GM18873 (cell line): ENCODE data around the gene CEP128.
A peak's percentile ranks its signal among the peaks of the same experiment; 100 is the strongest.
"Not testable (repeated sequence)": the region's sequence is repeated elsewhere in the genome, so short reads cannot be mapped to it uniquely, and the experiment has no call there.

Source experiments
- ATAC-seq: cut with Tn5 transposase; IDR thresholded peaks from one replicate; pipeline ENCODE4 v1.9.1; 2021; ENCODE audit warnings: mild to moderate bottlenecking, moderate library complexity, moderate number of reproducible peaks; ENCODE audit not compliant: unreplicated experiment, low FRiP score

CEP128 gene

DNA sequence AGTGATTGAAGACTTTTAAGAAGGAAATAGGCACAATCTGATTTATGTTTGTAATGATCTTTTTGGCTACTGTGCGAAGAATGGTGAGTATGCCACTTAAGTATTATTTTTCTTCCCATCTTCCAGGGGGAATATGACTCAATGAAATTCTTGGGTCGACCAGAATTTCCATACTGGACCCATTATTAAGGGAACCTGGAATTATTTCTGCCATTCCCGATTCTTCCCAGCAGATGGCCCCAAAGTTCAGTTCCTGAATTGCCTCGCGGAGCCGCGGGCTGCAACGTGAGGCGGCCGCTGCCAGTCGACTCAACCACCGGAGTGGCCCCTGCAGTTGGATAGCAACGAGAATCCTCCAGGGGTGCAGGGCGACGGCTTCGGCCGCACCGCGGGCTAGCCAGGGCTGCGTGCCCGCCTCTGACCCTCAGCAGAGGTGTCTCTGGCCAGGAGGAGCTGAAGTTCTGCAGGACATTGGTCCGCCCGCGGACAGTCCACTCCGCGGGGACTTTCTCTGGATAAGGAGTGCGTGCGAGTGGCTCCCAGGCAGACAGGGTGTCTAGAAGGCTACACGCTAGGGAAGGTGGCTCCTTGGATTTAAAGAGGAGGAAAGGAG lies 13.3 kb upstream of the CEP128 start:
- no peak for ATAC-seq

DNA sequence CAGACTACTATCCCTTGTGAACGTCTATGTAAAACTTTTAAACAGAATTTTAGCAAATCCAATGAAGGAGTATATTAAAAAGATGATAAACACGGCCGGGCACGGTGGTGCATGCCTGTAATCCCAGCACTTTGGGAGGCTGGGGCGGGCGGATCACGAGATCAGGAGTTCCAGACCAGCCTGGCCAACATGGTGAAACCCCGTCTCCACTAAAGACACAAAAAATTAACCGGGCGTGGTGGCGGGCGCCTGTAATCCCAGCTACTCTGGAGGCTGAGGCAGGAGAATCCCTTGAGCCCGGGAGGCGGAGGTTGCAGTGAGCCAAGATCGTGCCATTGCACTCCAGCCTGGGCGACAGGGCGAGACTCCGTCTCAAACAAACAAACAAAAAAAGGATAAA lies 11.7 kb upstream of the CEP128 start:
- ATAC-seq, result not testable (repeated sequence)

DNA sequence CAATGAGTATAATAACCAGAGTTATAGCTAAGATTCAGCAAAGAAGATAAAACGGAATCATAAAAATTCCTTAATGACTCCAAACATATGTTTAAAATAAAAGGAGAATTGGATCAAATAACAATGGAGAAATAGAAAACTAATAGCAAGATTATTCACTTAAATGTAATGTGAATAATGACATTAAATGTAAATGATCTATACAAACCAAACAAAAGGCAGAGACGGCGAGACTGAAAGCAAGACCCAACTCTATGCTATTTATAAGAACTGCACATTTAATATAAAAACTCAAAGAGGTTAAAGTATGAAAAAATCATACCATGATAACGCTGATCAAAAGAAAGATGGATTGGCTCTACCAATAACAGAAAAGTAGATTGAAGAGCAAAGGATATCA lies 10.0 kb upstream of the CEP128 start:
- ATAC-seq, result no peak

- no peak for ATAC-seq
Measured at GRCh38 chr14:80948291-80948690, 6.8 kb upstream of the CEP128 start.

- no peak for ATAC-seq
Measured at GRCh38 chr14:80946797-80947196, 5.3 kb upstream of the CEP128 start.

DNA sequence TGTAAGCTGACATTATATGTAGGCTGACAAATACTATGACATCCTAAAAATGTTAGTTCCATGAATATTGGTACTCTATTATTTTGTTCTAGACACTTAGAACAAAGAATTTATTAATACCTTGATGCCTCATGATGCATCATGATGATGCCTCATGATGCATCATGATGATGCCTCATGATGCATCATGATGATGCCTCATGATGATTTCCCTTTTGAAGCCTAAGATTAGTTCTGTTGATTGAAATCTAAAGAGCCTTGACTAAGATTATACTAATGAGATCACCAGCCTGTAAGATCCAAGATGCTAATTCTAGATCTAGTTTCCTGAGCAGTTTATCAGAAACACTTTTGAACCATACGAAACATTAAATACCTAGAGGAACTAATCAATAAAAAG lies 4.6 kb upstream of the CEP128 start:
- ATAC-seq, result no peak

DNA sequence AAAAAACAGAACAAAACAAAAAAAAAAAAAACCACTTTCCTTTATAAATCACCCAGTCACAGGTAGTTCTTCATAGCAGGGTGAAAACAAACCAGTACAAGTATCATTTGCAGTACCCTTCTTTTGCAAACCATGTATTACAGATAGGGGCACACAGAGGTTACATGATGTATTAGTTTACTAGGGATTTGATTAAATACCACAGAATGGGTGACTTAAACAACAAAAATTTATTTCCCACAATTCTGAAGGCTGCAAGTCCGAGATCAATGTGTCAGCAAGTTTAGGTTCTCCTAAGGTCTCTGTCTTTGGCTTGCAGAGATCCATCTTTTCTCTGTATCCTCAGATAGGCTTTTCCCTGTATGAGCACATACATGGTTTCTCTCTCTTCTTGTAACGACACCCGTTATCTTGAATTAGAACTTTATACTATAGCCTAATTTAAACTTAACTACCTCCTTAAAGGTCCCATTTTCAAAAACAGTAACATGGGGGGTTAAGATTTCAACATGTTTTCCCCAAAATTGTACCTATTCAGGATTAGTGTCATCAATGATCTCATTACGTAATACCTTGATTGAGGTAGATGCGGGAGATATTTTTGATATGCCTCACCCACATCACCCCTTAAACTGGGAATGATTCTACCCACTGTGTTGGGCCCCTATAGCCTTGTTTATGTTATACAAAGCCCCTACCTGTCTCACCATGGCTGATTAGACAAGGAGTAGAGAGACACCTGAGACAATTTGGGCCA lies 3.5 kb upstream of the CEP128 start:
- ATAC-seq, result no peak

DNA sequence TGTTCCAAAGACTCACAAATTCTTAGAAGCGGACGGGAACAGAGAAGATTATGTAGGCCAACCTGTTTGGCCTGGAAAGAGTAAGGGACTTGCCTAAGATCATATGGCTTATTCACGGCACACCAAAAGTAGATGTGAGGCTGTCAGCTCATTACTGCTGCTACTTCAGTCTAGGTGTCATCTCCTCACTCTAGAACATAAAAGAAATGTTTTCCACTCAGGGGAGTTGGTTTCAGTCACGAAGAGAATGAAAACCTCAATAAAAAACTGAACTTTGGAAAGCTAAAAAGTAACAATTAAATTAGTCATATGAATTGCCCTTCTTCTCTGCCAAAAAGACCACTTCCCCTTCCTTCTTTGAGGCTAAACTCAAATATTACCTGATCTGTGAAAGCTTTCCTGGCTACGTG lies 658 bp upstream of the CEP128 start:
- peak; percentile 9 for ATAC-seq

GRCh38 chr14:80940146-80940545 lies 1.4 kb downstream of the CEP128 start:
- peak; percentile 33 for ATAC-seq

DNA sequence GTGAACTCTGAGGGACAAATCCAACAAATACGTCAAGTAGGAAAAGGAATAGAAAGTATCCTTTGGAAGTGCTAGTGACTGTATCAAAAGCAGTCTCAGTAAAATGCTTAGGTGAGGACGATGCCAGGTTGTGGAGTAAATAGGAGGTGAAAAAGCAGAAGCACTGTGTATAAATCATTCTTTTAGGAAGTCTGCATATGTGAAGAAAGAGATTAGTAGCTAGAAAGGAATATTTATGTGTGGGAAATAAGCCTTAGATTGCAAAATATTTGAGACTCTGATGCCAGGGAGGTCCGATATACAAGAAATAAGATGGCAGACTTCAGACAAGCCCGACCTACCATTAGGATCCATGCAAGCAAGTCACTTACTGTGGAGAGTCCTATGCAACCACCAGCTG lies 7.9 kb downstream of the CEP128 start:
- ATAC-seq, result no peak

DNA sequence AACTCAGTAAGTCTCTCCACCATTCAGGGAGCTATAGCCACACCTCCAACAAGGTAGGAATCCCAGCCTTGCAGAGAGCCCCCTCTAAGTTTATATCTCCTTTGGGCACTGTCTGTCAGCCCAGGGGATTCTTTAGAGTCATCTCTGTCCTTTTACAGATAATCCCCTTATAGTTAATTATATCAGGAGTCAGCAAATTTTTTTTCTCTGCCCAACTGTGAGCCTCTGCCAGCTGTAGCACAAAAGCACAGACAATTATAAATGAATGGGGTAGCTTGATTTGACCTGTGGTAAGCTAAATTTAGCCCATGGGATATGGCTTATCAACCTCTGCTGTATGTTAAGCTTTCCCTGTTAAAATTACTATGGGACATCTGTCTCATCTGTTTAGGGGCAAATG lies 8.3 kb downstream of the CEP128 start:
- no peak for ATAC-seq

GRCh38 chr14:80930836-80931389 lies 10.6 kb downstream of the CEP128 start:
- peak; percentile 99 for ATAC-seq

DNA sequence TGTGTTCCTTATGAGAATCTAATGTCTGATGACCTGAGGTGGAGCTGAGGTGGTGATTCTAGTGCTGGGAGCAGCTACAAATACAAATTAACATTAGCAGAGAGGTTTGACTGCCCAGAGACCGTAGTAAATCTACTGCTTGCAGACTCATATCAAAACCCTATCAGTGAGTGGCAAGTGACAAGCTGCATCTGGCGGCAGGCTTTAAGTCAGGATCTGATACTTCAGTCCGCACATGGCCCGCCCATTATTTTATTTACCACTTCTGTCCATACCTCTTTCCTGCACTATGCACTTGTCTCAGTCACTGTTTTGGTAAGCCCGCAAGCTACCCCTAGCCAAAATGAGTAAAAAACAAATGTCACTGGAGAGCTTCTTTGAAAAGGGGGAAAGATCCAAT lies 11.4 kb downstream of the CEP128 start:
- no peak for ATAC-seq

GRCh38 chr14:80927083-80927989 lies 14.2 kb downstream of the CEP128 start:
- ATAC-seq, result no peak

GRCh38 chr14:80926397-80927082 lies 15.0 kb downstream of the CEP128 start:
- ATAC-seq, result no peak

GRCh38 chr14:80924365-80925103 lies 17.0 kb downstream of the CEP128 start:
- ATAC-seq, result no peak

- no peak for ATAC-seq
Measured at GRCh38 chr14:80923368-80923767, 18.2 kb downstream of the CEP128 start.

GRCh38 chr14:80919622-80920021 lies 21.9 kb downstream of the CEP128 start:
- no peak for ATAC-seq

GRCh38 chr14:80912013-80912412 lies 29.5 kb downstream of the CEP128 start:
- not testable (repeated sequence) for ATAC-seq

- no peak for ATAC-seq
Measured at GRCh38 chr14:80906946-80907345, 34.6 kb downstream of the CEP128 start.
